ENCODE measurements around the gene SMC4. TPM values are rescaled to one million over a fixed set of nuclear protein-coding genes. Genes with fewer than 3 reads are reported as not detected.

The SMC4 gene
- total and polyA plus RNA-seq, 10 of the 15 experiments (the other 5 are each of a cell fraction or from before 2014, with no cell fraction given): 75.6 to 288 (median 136) TPM

- no peaks in the 10 kb centered on the region for H3K27me3 ChIP-seq (replicated peaks in 1 of 2; ENCODE audit: control insufficient read depth in 2 of 2, insufficient read depth in 2 of 2, low read length in 1 of 2)
- ChIA-PET POLR2A (interaction anchor here (0.6 to 1.9 kb wide), 5 partner anchors 8 to 43 kb away, joined by 3 to 7 read pairs (median 3); no protein-coding TSS in a partner anchor), RAD21 (ENCODE audit: unreplicated experiment) (no interaction called here), SMC1A (ENCODE audit: uncharacterized antibody, unreplicated experiment) (interaction anchor here (1.0 to 7.7 kb wide), 3 partner anchors 18 to 50 kb away, joined by 3 to 73 read pairs (median 5); no protein-coding TSS in a partner anchor), CTCF (interaction anchor here (1.6 to 2.1 kb wide), 2 partner anchors 9 to 29 kb away, joined by 3 to 8 read pairs; no protein-coding TSS in a partner anchor)
- H3K36me3 ChIP-seq (ENCODE audit: control insufficient read depth in 2 of 2, insufficient read depth in 2 of 2, low read length in 1 of 2): peaks cover 0 to 22% of the 10 kb centered on the region in 2 experiments; a peak in 1 of 4 replicates
- intact Hi-C loops (cut with micrococcal nuclease; ENCODE audit: unreplicated experiment): no loop called here
- no TSS peak for BruUV-seq (replicated peaks)
- DNase-seq (ENCODE audit: low read depth, low spot score) (no peak), FAIRE-seq (no peak), ATAC-seq (peak; percentile 39)
- H3K4me2 ChIP-seq (ENCODE audit: control insufficient read depth, insufficient read depth): peak overlapping the region; percentile 41; the same call in 1 of the 2 replicates
- 100% methylated on average over 1 of the region's 1 CpG for WGBS (ENCODE audit: insufficient coverage, insufficient replicate concordance, low lambda C conversion rate, missing lambda C conversion rate)
- no peak overlapping the region for H2AFZ ChIP-seq (ENCODE audit: control insufficient read depth, low read depth, low read length)
- H3K27ac ChIP-seq (ENCODE audit: control insufficient read depth, insufficient read depth): no peak overlapping the region
- TF ChIP-seq CREM (IDR thresholded peaks at IDR 0.05; ENCODE audit: low read depth) (no peak), RAD51 (IDR thresholded peaks at IDR 0.05) (0 out of 2 replicates have a peak, but pooled peaks have one; percentile 30), NFYB (IDR thresholded peaks at IDR 0.05; ENCODE audit: insufficient read depth, low read depth, low read length) (0 out of 2 replicates have a peak, but pooled peaks have one; percentile 28), USF1 (IDR thresholded peaks at IDR 0.05; ENCODE audit: borderline replicate concordance, extremely low read length, insufficient read depth, low read depth, low read length) (peak; percentile 21), USF2 (IDR thresholded peaks at IDR 0.05; ENCODE audit: borderline replicate concordance, low read depth, low read length) (peak; percentile 14; the same call in 1 of the 2 replicates)
- peaks cover 93% of the 10 kb centered on the region for H3K79me2 ChIP-seq (ENCODE audit: control insufficient read depth, insufficient read depth, low read length)
- in situ Hi-C loops (cut with MboI): no loop called here
- no peak overlapping the region for H3K9ac ChIP-seq (ENCODE audit: control insufficient read depth, insufficient read depth, low read length)
- H3K9me3 ChIP-seq (replicated peaks; ENCODE audit: control insufficient read depth, insufficient read depth, low read length): peaks cover 8% of the 10 kb centered on the region; the same call in 2 of the 3 replicates
- H3K4me3 ChIP-seq: 0 out of 2 replicates have a peak overlapping the region, but pooled peaks have one; percentile 2
- peaks cover 3% of the 10 kb centered on the region; the same call in 1 of the 2 replicates for H3K4me1 ChIP-seq (ENCODE audit: control insufficient read depth, insufficient read depth, low read length)
- no peaks in the 10 kb centered on the region for H4K20me1 ChIP-seq (ENCODE audit: control insufficient read depth, insufficient read depth)
Observed at GRCh38 chr3:160444411-160444810, 45.0 kb downstream of the SMC4 start.

Measured in GM12878 (cell line).